ENCODE measurements around the gene SGPL1. TPM values are rescaled to one million over a fixed set of nuclear protein-coding genes. Genes with fewer than 3 reads are reported as not detected.

Gene SGPL1
- total RNA-seq, 6 experiments from 2014 or later = 33.2 to 50.1 (median 38.0) TPM

DNA sequence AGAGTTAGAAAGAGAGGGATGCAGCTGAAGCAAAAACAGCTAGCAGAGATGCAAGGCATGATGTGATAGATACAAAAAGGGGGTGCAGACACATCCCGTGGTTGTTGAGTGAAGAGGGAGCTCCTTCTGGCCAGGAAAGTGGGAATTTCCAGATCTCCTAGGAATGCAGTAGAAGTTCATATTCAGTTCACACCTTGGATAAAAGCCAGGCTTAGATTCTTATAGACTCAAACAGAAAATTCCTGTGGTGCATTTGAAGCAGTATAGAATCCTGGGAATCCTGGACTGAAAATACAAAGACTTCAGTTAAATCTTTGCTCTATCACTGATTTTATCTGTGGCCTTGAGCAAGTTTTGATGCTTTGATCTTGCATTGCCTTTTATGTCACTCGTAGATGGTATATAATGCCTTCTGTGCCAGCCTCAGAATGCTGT lies 33.9 kb downstream of the SGPL1 start:
- H3K4me1 ChIP-seq = peaks cover 0 to 47% (median 15%) of the 10 kb centered on the region in 4 donors
- H3K27ac ChIP-seq = no peak overlapping the region
- TF ChIP-seq, protein P1, sequence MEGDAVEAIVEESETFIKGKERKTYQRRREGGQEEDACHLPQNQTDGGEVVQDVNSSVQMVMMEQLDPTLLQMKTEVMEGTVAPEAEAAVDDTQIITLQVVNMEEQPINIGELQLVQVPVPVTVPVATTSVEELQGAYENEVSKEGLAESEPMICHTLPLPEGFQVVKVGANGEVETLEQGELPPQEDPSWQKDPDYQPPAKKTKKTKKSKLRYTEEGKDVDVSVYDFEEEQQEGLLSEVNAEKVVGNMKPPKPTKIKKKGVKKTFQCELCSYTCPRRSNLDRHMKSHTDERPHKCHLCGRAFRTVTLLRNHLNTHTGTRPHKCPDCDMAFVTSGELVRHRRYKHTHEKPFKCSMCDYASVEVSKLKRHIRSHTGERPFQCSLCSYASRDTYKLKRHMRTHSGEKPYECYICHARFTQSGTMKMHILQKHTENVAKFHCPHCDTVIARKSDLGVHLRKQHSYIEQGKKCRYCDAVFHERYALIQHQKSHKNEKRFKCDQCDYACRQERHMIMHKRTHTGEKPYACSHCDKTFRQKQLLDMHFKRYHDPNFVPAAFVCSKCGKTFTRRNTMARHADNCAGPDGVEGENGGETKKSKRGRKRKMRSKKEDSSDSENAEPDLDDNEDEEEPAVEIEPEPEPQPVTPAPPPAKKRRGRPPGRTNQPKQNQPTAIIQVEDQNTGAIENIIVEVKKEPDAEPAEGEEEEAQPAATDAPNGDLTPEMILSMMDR (IDR thresholded peaks at IDR 0.05) = no peak
- no peak for TF ChIP-seq POLR2A (IDR thresholded peaks at IDR 0.05)
- peaks cover 0 to 17% (median 0%) of the 10 kb centered on the region in 4 donors for H3K36me3 ChIP-seq
- no peak overlapping the region for H3K4me3 ChIP-seq
- H3K27me3 ChIP-seq = no peaks in the 10 kb centered on the region
- intact Hi-C loops (cut with DNase I) = no loop called here
- H3K9me3 ChIP-seq = no peaks in the 10 kb centered on the region
- DNase-seq (no peak), ATAC-seq (no peak)
- 66% methylated on average over 2 of the region's 2 CpGs for WGBS (ENCODE audit: insufficient coverage, low coverage, low lambda C conversion rate, missing lambda C conversion rate)

DNA sequence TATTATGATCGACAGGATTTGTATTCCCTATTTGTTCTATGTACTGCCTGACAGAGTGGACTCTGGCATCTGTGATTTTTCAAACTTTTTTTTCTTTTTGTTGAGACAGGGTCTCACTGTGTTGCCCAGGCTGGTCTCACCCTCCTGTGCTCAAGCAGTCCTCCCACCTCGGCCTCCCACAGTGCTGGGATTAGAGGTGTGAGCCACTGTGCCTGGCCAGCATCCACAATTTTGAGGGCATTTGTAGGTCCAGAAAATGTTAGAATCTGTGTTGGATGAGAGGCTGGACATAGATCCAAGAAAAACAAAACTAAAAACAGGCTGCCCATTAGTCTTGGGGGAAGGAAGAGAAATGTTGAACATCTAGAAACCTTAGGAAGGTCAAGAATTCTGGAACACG lies 34.3 kb downstream of the SGPL1 start:
- Histone ChIP-seq H3K9me3 (no peaks in the 10 kb centered on the region), H3K4me1 (peaks cover 0 to 47% (median 15%) of the 10 kb centered on the region in 4 donors), H3K4me3 (no peak overlapping the region), H3K36me3 (peaks cover 0 to 12% (median 0%) of the 10 kb centered on the region in 4 donors), H3K27me3 (no peaks in the 10 kb centered on the region), H3K27ac (no peak overlapping the region)
- DNase-seq = no peak
- no peak for TF ChIP-seq POLR2A (IDR thresholded peaks at IDR 0.05)
- TF ChIP-seq, protein P1 (IDR thresholded peaks at IDR 0.05) = no peak
- ATAC-seq = no peak
- 29% methylated on average over 3 of the region's 3 CpGs for WGBS (ENCODE audit: insufficient coverage, low coverage, low lambda C conversion rate, missing lambda C conversion rate)
- intact Hi-C loops (cut with DNase I) = no loop called here

DNA sequence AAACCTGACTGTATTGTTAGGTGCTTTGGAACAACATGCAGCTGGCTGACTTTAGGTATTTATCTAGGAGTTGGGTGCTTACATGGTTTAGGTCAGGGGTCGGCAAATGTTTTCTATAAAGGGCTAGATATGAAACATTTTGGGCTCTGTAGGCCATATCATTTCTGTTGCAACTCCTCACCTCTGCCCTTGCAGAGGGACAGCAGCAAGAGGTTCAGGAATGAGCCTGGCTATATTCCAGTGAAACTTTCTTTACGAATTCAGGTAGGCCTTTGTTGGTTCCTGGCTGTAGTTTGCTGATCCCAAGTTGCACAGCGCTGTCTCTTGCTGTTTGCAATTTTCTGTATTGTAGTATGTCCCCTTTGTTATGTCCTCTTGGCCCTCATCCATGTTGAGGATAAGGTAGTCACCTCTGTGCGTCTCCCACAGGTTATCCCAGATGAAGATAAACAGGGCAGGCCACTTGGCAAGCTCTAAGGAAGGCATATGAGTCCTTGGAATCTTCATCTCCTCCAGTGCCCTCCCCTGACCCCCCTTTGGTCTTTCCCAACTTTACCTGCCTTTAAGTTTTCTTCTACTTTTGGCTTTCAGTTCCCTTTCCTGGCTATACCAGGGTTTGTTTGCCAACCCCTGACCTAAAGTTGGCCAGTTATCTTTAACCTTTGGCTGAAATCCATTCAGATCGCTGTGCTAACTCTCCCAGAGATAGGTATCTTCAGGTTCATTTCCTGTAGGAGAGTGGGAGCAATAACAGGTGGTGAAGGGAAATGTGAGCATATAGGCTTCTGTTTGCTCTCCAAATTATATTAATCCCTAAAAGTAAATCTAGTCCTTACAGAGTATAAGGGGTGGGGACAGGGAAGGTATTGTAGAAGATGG lies 36.1 kb downstream of the SGPL1 start:
- Histone ChIP-seq H3K27ac (peak overlapping the region; percentile 15 to 73 (median 16)), H3K9me3 (no peaks in the 10 kb centered on the region), H3K27me3 (no peaks in the 10 kb centered on the region), H3K4me3 (no peak overlapping the region), H3K36me3 (peaks cover 0 to 3% (median 0%) of the 10 kb centered on the region in 4 donors), H3K4me1 (peaks cover 0 to 47% (median 15%) of the 10 kb centered on the region in 4 donors)
- peak in 1 of 3 donors; percentile 60 for DNase-seq
- TF ChIP-seq, protein P1 (IDR thresholded peaks at IDR 0.05) = peak in 1 of 4 donors; percentile 14
- no peak for TF ChIP-seq POLR2A (IDR thresholded peaks at IDR 0.05)
- 20% methylated on average over 5 of the region's 5 CpGs for WGBS (ENCODE audit: insufficient coverage, low coverage, low lambda C conversion rate, missing lambda C conversion rate)
- intact Hi-C loops (cut with DNase I) = no loop called here
- ATAC-seq = peak; percentile 82 to 86 (median 83)

DNA sequence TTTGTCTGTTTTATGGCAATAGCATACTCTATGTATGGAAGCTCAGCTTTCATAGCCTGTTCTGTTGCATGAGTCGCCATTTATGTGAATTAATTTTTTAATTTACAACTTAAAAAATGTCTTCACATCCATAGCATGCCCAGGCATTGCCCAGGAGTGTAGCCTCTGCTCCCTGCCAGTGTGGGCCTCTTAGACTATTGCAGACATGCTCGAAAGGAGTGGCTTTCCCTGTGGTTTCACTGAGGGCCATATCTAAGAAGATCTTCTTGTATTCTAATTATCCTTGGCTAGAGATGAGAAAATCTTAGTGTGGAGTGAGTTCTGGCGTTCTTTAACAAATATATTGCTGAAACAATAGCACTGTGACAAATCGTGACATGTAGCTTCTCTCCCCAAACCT lies 37.3 kb downstream of the SGPL1 start:
- Histone ChIP-seq H3K27me3 (no peaks in the 10 kb centered on the region), H3K4me1 (peaks cover 0 to 47% (median 15%) of the 10 kb centered on the region in 4 donors), H3K9me3 (no peaks in the 10 kb centered on the region), H3K36me3 (peaks cover 0 to 14% (median 4%) of the 10 kb centered on the region in 4 donors), H3K4me3 (no peak overlapping the region), H3K27ac (peak overlapping the region in 1 of 3 donors; percentile 73)
- intact Hi-C loops (cut with DNase I) = no loop called here
- no peak for ATAC-seq
- TF ChIP-seq, protein P1 (IDR thresholded peaks at IDR 0.05) = no peak
- WGBS (ENCODE audit: insufficient coverage, low coverage, low lambda C conversion rate, missing lambda C conversion rate) = 79% methylated on average over 4 of the region's 4 CpGs
- no peak for DNase-seq
